NOMO-1 (cell line): ENCODE data around the gene LRMDA.

ENCODE experiments used
- DNase-seq, 2 experiments: peaks; one replicate each; lab custom pipeline; 2025; ENCODE audit not compliant: unreplicated experiment in 2 of 2; lab: John Stamatoyannopoulos, UW

Gene LRMDA

DNA sequence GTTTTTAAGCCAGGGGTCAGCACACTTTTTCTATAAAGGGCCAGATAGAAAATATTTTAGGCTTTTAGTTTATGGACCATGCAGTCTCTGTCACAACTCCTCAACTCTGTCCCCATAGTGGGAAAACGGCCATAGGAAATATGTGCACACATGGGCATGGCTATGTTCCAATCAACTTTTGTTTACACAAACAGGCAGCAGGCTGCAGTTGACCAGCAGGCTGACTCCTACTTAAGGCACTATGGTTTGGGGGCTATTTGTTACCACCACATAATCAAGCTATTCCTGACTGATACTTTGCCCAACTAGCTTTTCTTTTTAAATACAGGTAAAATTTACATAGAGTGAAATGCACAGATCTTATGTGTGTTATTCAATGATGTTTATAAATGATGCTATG lies 362.4 kb downstream of the LRMDA start:
- no peak for DNase-seq

DNA sequence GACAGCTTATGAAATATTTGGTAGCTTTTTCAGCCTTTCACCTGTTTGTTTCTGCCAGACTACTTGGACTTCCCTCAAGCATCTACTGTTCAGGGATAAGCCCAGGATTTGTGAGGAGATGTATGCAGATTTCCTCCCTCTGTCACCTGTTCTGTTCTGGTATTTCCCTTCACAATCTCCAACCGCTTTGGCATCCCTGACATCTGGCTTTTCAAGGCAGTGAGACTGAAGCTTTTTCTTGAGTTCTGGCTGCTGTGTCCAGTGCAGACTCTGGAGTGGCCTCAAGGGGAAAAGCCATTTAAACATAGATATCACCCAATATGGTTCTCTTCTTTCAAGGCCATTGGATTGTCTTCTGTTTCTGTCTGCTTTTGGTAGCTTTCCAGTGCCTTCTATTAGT lies 369.7 kb downstream of the LRMDA start:
- no peak for DNase-seq

- no peak for DNase-seq
These were observed 370.2 kb downstream of the LRMDA start for GRCh38 chr10:75801661-75802060.

DNA sequence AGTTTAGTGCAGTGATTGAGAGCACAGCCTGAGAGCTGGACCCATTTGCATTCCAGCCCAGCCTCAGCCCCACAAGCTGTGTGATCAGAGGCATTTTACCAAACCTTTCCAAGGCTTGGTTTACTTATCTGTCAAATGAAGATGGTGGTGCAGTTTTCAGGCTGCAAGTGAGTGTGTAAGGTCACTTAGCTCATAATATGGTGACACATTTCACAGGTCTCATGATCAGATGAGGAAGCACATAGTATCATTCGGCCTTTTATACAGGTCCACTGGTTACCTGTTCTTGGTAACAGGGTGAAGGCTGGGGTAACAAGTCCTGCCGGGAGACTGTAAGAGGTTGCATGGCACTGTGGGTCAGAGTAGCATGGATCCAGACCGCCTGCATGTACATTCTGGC lies 371.7 kb downstream of the LRMDA start:
- no peak for DNase-seq

DNA sequence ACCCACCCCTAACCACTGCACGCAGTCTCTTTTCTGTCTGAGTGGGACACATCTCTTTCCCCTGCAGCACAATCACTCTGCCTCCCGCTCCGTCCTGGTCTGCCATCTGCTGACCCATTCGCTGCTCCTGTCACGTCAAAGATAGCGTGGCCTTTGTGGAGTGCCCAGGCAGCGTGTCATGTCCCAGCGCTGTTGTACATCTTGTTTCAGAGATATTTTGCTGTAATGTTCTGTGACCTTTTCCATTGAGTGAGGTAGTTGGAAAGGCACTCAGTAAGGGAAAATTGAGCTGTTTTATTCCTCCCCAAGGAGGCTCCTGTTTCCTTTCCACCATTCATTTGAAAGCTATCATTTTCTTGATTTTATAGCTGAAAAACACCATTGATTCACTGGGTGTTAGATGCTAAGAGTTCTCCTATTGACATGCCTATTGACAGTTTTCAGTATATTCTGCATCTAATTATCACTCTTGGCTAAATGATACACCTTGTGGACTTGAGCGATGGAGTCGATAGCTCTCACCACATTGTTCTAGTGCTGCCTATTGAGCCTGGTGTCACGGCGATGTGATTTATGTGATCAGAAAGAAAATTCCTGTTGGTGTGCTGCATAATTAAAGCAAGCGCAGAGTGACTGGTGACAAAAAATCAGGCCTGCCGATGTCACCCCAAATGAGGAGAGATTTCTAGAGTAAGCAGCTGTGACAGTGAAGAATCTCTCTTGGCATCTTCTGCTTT lies 372.6 kb downstream of the LRMDA start:
- no peak for DNase-seq

GRCh38 chr10:75806186-75806585 lies 374.8 kb downstream of the LRMDA start:
- DNase-seq: no peak

- DNase-seq: no peak
These were observed 376.0 kb downstream of the LRMDA start for GRCh38 chr10:75807456-75807855.

GRCh38 chr10:75809003-75809402 lies 377.6 kb downstream of the LRMDA start:
- DNase-seq: no peak

- DNase-seq: no peak
These were observed 382.6 kb downstream of the LRMDA start for GRCh38 chr10:75814014-75814413.

DNA sequence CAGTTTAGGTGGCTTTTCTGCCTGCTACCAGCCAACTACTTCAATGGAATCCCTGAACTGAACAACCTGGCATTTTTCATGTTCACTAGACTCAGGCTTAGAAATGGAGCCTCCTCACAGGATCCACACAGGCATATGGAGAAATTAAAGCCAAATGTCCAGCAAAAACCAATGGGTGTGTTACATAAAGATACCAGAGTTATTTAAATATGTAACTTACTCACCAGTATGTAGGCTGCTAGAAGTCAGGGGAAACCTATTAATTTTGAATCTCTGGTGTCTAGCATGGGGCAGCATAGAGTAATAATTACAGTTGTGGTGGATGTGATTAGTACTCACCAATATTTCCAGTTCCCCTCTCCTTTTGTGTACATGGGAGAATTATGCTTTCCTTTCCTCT lies 383.6 kb downstream of the LRMDA start:
- DNase-seq: no peak

DNA sequence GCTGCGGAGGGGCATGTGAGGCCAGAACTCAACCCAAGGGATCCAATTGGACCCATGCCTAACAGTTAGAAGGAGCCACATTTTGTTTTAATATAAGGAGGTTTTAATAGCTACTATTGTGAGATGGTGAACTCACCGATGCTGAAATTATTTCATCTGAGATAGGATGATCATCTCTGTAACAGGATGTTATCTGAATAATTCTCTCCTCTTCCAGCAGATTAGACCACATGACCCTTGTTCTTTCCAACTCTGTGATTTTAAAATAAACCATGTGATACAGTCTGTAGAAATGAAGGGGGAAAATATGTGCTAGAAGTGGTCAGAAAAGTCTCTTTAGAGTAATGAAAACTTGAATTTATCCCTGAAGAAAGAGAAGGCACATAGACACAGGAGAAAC lies 385.8 kb downstream of the LRMDA start:
- no peak for DNase-seq

GRCh38 chr10:75818552-75818951 lies 387.1 kb downstream of the LRMDA start:
- DNase-seq: no peak

- DNase-seq: peak; percentile 2 to 17
These were observed 393.8 kb downstream of the LRMDA start for GRCh38 chr10:75825235-75825634.

- DNase-seq: no peak
These were observed 394.2 kb downstream of the LRMDA start for GRCh38 chr10:75825661-75826060.

GRCh38 chr10:75826846-75827245 lies 395.4 kb downstream of the LRMDA start:
- no peak for DNase-seq

DNA sequence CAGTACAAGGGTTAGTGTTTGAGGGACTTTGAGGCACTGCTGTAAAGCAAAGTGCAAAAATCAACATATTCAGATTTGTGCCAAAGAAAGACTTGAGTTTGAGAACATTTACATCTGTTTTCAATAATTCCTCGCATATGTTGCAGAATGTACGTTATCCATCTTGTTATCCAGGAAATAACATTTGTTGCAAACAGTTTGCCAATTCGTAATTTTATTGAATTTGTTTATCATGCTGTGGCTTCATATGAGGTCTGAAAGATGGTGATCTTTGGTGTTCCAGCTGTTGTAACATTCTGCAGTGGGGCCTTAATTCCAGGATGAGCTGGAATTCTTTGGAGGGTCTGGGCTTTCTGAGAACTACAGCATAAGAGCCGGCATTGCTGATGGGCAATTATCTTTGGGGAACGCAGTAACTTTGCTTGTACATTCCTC lies 396.2 kb downstream of the LRMDA start:
- no peak for DNase-seq

DNA sequence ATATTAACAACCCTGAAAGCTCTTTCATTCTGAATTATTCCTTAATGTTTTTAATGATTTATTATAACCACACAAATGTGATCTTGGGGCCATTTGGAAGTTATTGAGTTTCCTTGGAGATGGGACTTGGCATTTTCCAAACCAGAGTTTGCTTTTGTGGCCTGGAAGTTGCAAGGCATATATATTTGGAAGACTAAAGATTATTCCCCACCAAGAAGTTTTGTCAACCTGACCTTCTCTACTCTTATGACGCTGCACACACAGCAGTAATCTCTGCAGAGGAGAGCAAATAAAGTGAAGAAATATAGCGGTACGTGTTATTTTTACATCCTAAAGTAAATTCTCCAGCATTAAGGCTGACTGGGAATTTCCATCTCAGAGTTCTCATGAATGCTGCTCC lies 397.0 kb downstream of the LRMDA start:
- DNase-seq: no peak

DNA sequence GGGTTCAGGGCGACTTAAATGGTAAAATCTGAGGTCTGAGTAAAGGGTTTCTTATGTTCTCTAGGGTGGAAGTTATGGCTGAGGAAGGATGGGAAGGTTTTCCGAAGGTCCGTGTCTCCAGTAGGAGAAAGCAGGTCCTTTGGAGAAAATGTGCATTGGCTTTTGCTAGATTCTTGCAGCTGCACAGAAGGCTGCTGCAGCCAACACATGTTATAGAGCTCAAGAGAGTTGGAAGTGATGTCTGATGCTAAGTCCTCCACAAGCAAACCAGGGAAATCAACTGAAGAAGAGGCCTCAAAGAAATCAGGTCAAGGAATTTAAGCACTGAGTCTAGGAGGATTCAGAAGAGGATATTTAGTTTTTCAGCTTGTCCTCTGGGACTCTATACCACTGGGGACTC lies 404.6 kb downstream of the LRMDA start:
- DNase-seq: no peak

DNA sequence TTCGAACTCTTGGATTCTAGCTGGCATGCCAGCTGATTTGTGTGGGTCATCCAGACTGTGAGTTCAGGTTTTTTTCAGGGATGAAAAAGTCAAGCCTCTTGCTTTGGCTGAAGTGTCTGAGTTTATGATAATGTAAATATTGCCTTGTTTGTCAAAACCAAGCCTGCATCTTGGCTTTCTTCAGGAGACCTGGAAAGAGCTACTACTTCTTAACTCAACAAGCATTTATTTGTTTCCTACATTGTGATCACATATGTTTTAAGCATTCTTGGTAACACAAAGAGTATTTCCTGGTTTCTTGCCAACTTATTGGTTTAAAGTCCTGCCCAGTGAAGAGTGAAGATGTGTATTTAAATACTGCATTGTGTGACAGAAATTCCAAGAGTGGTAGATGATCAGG lies 407.1 kb downstream of the LRMDA start:
- DNase-seq: no peak

GRCh38 chr10:75839020-75839419 lies 407.6 kb downstream of the LRMDA start:
- DNase-seq: no peak

DNA sequence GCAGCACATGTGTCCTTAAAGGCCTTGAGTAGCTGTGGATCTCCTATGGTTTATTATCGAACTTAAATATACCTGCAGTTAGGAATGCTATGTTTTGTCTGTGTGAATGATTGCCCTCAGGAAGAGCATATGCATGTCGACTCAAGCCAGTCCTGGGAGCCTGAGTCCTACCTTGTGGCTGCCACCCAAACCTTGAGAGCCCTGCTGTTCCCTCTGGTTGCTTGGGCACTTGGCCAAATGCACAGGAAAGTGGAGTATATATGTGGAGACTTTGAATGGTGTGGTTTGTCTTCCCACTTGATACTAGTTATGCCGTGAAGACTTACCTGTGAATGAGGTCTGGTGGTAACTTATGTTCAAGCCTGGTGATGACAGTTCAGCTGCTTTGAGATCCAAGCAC lies 409.8 kb downstream of the LRMDA start:
- DNase-seq: no peak

- no peak for DNase-seq
These were observed 413.9 kb downstream of the LRMDA start for GRCh38 chr10:75845176-75845947.
